DMS114 treated with DMSO at 0.1 percent for 48 hours (cell line): Measurements from ENCODE around the gene AFF1.
"Not testable (repeated sequence)": the region's sequence is repeated elsewhere in the genome, so short reads cannot be mapped to it uniquely, and the experiment has no call there.

Experiments used
- DNase-seq: peaks from one replicate; lab custom pipeline; 2025; ENCODE audit not compliant: unreplicated experiment; lab: John Stamatoyannopoulos, UW

Gene AFF1

DNA sequence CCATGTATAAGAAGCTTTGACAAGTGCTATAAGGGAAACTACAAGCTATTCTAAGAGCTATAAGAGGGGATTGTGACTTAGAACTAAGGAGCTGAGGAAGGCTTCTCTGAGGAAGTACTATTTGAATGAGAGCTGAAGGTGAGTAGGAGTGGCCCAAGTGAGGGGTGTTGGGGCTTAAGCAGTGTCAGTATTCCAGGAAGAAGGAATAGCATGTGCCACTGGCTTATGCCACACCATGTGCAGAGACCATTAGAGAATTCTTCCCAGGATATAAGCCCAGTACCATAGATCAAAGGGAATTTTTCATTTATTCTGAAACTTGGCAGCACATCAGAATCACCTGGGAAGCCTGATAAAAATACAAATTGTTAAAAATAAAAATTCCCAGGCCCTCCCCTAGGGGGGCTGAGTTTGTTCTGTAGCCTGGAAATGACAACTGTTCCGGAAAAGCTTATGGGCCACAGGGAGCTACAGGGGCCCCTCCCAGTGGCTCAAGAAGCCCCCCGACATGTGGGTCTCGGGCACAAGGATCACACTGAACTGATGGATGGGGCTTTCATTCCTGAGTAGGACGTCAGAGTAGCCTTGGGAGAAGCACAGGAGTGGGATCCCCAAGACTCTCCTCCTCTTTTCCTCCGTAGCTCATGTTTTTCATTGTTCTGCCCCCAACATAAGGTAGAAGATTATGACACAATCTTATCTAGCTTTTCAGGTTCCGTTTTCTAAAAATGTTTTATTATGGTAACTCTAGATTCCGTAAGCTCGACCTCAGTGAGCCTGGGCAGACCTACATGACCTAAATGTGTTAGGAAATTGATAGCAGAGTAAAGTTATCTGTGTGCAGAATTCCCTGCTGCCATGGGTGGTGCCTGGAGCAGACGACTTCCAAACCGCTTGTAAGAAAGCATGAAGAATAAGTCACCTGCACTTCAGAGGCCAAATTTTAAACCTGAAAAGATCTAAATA, 119.3 kb downstream of the AFF1 start:
- DNase-seq = no peak

DNA sequence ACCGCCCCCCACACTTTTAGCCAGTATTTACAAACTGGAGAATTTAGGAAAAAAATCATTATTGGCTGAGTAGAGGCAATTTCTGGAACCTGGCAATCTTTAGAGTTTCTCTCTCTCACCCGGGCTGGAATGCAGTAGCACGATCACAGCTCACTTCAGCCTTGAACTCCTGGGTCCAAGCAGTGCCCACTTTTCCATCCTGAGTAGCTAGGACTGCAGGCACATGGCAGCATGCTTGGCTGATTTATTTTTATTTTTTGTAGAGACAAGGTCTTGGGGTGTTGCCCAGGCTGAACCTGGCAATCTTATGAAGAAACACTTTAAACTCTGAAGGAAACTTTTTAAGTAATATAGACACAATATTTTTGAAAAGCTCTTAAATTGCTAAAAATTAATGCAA, 120.1 kb downstream of the AFF1 start:
- DNase-seq = no peak

DNA sequence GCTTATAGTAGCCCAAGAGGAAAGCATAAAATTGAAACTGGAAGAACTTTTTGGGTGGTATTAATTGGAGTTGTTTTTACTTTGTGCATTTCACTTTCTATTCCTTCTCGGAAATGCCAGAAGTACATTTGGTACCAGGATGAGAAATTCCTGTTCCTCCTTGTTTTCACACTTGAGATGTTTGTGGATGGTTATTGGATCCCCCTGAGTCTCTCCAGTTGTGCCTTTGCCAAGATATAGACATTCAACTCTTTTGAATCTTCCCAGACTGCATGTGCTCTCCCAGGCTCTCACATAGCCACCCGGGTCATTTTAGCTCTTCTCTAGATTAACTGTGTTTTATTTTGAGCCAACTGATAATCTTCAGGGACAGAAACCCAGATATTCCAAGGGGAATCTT, 120.5 kb downstream of the AFF1 start:
- no peak for DNase-seq

DNA sequence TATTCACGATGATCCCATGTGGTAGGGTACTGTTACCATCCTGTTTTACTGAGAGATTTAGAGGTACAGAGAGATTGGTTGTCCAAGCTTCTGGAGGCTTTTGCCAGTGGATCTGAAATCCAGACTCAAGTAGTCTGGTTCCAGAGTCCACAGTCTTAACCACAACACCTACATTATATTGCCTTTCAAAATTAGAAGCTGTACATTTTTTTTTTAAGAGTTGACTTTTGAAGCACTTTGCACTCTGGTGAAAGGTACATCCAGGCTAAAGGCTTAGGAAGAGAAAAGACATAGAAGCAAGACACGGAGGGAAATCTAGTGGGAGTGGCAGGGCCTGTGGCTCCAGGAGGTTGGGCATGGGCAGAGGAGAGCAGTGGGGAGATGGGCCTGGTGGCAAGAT, 122.1 kb downstream of the AFF1 start:
- DNase-seq = no peak

DNA sequence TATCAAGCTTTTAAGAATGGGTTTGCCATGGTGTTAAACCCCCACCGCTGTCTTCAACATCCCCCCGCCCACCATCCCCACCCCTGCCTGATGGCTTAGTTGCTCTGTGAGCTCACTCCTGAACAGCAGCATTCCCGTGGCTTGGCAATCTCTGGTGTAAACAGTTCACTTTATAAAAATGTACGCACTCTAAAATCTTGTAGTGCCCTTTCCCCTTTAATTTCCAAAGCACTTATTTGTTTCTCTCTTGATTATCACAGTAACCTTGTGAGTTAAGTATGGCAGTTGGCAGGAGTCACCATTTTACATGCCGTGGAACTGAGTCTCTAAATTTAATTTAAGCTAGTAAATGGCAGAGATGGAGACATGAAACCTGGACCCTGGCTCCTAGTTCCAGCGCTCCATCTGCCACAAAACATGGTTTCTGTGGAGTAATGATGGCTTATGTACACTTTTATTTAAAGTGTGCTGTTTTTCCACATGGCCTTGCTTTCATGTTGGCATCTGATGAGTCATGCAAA, 123.1 kb downstream of the AFF1 start:
- DNase-seq = no peak

DNA sequence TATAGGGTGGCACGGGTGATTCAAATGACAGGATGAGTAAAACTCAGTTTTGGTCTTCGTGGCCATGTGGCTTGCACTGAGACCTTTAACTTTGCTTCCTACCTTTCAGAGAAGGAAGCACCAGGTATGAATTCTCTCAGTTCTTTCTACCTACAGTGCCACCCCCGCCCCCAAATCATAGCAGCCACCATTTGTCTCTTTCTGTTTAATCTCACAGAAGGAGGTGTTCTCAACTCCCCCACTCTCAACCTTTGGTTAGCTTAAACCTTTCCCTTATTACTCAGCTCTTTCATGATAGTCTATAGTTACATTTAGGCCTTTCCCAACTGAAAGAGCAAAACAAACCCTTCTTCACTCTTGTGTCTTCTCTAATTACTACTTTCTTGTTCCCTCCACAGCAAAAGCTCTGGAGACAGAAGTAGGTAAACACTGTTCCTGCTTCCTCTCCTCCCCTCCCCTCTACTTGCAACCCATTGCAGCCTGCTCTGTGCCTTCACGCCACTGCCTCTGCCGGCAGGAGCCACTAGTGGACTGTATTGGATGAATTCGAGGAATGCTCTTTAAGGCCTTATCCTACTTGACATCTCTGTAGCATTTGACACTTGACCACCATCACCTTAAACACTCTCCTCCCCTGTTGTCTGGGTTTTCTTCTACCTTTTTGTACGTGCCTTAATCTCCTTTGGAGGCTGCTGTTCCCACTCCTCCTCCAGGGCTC, 123.7 kb downstream of the AFF1 start:
- DNase-seq = no peak

DNA sequence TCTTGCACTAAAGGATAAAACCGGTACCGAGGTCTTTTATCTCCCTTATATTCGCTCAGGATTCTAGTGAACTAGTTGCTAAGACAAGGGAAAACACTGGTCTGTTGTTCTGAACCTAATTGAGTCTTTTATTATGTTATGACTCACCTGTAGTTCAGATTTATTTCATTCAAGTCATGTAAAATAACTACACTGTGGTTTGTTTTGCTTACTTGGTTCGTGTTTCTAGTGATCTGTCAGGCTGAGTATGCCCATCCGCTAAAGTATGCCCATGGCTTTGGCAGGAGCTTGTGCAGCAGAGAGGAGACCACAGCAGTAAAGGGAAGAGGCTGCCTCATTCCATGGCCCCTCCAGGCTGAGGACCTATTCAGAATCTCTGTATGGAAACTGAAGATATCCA, 126.1 kb downstream of the AFF1 start:
- no peak for DNase-seq

DNA sequence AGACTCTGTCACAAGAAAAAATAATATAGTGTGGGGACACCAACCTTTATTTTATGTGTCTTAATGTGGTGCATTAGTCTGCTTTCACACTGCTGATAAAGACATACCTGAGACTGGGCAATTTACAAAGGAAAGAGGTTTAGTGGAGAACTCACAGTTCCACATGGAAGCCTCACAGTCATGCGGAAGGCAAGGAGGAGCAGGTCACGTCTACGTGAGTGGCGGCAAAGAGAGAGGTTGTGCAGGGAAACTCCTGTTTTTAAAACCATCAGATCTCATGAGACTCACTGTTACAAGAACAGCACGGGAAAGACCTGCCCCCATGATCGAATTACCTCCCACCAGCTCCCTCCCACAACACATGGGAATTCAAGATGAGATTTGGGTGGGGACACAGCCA, 130.2 kb downstream of the AFF1 start:
- no peak for DNase-seq

DNA sequence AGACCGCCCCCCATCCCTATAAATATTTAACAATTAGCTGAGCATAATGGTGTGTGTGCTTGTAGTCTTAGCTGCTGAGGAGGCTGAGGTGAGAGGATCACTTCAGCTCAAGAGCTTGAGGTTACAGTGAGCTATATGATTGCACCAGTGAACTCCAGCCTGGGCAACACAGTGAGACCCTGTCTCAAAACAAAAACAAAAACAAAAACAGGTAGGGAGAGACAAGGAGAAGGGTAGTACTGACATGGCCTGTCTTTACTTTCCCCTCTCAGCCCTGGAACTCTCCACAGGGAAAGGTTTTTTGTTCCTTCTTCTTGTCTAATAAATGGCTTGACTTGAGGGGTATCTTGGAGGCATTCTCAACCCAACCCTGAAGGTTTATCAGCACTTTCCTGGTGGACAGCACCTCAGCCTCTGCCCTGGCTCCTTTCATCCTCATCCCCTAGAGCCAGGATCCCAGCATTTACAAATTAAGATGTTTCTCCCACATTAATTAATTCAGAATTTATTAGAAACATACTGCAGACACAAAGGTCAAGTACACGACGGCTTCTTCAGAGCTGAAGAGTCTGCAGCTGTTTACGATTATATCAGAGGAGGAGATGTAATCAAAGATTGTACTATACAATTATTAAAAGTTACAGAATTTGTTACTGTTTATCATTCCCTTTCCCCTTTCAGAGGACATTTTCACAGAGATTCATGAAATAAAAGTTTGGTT, 131.8 kb downstream of the AFF1 start:
- DNase-seq = no peak

DNA sequence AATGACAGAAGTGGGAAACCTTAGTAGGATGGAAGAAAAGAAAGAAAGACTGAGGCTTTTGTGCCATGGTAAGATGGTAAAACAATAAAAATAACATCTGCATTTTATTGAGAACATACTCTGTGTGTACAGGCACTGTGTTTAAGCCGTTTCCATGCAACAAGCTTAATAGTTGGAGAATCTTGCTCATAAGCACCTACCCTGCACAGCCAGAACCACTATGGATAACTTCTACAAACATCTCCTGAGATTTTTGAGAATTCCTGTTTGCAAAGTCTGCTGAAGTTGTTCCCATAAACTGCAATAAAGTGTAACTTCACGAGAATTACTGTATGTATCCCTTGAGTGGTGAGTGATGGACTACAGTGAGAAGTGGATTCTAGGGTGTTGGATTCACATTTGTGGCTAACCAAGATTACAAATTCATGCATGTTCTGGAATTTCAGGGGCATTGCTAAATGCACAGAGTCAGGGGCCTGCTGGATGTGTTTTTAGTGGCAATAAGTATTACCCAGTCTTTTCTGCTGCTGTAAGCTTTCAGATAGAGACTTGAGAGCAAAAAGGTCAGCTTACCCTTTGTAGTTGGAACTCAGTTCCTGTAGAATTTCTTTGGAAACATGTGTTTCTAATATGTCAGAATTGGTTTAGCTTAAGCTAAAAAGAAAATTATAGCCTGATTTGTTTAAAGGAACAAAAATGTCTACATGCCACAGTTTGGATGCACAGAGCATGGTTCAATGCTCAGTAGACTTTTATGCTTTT, 132.5 kb downstream of the AFF1 start:
- DNase-seq = no peak

DNA sequence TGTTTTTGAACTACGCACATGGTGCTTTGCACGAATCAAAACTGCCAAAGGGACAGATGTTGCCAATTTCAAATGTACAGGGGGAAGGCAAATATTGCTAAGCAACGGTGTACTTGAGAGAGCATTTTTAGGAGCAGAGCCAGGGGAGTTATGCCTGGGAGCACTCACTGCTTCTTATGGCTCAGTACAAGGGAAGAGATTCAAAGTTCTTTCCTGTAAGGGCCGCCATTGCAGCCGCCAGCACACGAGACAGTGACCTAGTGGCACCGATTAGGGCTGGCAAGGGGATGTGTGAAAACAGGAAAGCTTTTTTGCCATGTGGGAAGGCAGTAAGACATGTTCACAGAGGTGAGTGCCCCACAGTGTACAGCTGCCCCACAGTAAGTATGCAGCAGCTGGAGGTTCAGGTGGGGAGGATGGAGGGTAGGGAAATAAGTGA, 133.8 kb downstream of the AFF1 start:
- no peak for DNase-seq

DNA sequence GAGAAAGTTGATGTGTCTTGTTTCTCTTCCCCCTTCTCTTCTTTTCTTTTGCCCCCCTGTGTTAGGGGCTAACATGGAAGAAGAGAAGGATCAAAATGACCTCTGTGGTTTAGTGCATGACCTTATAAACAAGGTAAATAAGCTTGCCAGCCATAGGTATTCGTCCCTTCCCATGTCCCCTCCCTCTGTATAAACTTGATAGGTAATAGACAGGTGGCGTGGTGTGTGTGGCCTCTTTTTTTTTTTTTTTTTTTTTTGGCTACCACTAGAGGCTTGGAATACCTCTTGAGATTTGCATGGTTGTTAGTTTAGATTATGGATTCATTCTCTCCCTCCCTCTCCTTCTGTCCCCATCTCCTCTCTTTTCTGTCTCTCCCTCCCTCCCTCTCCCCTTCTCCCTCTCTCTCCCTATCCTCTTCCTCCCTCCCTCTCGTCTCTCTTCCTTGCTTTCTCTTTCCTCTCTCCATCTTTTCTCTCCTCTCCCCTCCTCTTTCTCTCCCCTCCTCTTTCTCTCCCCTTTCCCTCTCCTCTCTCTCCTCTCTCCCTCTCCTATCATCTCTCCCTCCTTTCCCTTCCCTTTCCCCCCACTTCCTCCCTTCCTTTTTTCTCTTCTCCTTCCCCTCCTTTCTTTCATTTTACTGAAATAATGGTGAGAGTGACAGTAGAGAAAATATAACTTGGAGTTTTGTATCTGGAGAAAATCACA, 134.4 kb downstream of the AFF1 start:
- no peak for DNase-seq

DNA sequence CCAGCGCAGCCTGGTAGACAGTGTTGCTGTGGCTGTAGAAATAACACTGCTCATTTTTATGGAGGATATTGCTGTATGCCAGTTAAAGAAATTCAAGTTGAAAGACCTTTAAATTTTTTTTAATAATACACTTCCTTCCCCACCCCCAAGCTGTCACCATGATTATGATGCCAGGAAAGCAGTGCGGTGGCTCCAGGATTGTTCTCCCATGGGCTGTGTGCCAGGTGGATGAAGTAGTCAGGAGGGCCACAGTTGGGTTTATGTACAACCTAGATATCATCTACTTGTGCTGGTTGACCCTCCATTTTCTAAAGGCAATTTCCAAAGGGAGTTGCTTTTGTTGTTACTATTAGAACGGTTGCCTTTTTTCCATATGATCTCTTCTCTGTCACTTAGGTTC, 136.6 kb downstream of the AFF1 start:
- DNase-seq = no peak

DNA sequence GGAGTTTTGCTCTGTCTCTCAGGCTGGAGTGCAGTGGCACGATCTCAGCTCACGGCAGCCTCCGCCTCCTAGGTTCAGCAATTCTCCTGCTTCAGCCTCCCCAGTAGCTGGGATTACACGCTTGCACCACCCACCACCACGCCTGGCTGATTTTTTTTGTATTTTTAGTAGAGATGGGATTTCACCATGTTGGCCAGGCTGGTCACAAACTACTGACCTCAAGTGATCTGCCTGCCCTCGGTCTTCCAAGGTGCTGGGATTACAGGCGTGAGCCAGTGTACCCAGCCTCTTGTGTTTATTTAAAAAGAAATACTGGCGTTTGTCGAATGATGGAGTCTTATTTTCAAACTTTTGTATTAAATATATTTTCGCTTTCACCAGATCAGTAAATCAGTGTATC, 137.7 kb downstream of the AFF1 start:
- DNase-seq = not testable (repeated sequence)

DNA sequence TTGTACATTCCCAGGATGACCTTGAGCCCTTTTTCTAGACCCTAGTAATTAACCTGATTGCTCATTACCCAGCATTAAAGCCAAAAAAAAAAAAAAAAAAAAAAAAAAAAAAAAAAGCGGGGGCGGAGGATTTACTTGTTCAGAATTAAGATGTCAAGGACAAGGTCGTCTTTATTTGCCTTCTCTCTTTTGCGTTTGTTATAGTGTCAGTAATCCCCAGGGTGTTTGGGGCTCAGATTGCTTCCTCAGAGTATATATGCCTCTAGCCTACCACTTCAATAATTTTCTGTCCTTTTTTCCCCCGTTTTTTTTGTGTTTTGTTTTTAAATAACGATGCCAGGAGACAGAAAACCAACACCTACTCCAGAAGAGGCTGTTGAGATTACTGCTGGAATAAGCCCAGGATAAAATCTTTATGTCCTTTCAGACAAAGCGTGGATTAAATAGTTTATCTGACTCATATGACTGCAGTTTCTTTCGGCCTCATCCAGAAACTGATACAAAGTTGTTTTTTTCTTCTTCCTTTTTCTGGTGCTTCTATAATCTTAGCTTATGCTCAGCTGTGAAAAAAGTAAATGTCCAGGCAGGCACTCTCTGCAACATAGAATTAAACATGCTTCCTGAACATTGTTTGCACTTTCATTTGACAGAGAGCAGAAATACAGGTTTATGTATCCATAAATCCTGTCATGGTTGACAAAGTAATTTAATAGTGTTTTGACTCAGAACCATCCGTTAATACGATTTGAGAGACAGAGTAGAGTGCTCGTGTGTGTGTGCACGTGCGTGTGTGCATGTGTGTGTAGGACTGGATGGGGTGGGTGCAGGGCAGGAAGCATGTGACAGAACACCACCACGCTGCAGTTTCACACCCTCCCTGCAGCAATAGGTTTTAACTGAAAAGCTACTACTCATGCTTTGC, 138.6 kb downstream of the AFF1 start:
- DNase-seq = no peak

DNA sequence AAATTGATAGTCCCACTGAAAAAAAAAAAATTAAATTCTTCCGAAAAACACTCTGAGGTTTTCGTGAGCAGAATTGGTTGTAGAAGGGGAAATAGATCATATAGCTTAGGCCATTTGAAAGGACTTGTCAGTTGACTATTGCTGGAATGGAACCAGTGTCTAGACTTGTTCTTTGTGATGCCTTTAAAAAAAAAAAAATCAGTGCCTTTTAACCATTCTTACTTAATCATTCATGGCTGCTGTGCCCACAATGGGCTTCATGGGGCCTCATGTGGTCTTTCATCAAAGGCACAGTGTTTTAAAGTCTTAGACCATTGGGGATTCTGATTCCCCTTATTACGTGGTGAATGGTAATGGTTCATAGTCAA, 139.3 kb downstream of the AFF1 start:
- no peak for DNase-seq

DNA sequence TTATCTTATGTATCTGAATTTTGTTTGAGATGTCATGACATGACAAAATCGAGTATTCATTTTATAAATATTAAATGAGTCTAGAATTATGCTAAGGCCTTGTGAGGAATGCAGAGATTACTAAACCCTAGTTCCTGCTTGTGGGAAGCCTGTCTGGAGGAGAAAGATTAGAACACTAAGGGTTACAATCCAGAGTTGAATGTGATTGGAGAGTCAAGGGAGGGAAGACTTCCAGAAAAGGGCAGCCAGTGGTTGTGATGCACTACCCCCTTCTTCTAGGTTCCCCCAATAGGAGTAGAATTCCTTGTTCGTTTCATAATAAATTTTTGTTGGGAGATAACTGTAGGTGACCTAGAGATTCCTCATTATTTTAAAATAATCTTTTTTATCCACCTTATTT, 141.1 kb downstream of the AFF1 start:
- DNase-seq = no peak

DNA sequence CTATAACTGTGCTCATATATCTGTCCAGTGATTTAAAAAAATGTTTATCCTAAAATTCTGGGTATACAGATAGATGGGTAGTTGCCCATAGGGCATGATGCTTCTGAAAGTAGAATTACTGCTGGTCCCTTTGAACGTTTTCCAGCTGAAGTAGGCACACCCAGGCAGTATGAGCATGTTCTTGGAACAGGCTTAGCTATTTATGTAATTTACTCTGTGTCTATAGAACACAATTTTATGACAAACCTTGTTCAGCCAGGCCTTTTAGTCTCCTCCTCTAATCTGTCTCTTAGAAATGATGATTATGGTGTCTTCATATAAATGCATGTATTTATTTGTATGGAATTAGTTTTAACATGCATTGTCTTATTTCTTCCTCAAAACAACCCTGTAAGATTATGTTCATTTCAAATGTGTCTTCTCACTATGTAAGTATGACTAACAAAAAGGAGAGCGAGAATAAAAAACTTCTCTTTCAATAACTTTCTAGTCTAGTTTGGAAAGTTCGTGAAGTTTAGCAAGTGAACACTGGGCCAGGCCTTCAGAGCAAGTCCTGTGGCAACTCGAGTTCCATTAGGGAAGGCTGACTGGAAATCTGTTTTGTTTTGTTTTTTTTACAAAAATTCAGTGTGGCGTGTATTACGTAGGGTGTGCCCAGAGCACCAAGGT, 142.0 kb downstream of the AFF1 start:
- DNase-seq = no peak
